AG04449 (cell line): ENCODE results near the gene RPS16.

Experiments used
- CTCF ChIA-PET: fragments of 350-600 bp; formaldehyde crosslinking; extraction: SDS; loops from one replicate; lab custom pipeline; 2021; ENCODE audit warnings: antibody characterized with exemption; lab: Yijun Ruan, JAX
- POLR2A ChIA-PET: fragments of 400-600, 350-600 bp; formaldehyde crosslinking; extraction: SDS; loops from one replicate; lab custom pipeline; 2020; ENCODE audit warnings: antibody characterized with exemption, inconsistent platforms; lab: Yijun Ruan, JAX
- DNase-seq: peaks from one replicate; pipeline ENCODE4 v3.0.0-alpha.2; 2010; ENCODE audit warnings: low read depth, low spot score
- H3K4me3 ChIP-seq: 2 replicates; pipeline ENCODE4 v1.5.1; 2011; ENCODE audit warnings: low read depth, mild to moderate bottlenecking, control low read depth, low read length
- TF ChIP-seq, protein P1 (sequence below): IDR thresholded peaks from one replicate; pipeline ENCODE4 v1.5.1; 2011; ENCODE audit warnings: mild to moderate bottlenecking, moderate library complexity, low read length, control low read depth, inconsistent platforms; ENCODE audit not compliant: insufficient read depth; ENCODE audit errors: missing control alignments

RPS16 gene

DNA sequence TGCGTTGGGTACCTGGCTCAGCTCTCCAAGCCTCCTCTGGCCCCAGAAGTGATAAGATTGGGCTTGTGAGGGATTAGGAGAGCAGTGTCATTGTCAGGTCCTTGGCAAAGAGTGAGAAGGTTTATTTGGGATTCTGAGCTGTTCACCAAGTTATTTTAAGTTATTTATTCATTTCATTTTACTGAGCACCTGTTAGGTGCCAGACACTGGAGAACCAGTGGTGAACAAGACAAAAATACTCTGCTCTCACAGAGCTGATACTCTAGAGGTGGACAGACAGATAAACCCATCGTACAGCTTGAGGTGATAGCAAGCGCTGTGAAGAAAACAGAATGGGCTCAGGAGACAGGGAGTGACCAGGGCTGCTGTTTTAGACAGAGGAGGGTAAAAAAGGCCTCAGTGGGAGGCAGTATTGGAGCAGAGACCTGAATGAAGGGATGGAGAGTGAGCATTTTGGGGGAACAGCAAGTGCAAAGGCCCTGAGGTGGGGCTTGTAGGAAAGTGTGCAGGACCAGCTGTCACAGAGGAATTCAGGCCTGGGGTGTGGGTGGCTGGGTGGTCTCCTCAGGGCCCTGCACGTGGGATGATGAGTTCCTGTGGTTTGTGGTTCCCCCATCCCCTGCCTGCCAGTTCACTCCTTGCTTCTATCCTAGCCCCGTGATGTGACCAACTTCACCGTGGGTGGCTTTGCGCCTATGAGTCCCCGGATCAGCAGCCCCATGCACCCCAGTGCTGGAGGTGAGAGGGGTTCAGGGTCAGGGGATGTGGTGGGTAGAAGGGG, 36.2 kb upstream of the RPS16 start:
- DNase-seq: no peak
- ChIA-PET POLR2A (no interaction called here), CTCF (interaction anchor here (0.5 to 1.4 kb wide), 5 partner anchors 10 to 71 kb away, joined by 3 to 5 read pairs (median 4); partner anchors contain the start of gene EID2B)
- TF ChIP-seq, protein P1, sequence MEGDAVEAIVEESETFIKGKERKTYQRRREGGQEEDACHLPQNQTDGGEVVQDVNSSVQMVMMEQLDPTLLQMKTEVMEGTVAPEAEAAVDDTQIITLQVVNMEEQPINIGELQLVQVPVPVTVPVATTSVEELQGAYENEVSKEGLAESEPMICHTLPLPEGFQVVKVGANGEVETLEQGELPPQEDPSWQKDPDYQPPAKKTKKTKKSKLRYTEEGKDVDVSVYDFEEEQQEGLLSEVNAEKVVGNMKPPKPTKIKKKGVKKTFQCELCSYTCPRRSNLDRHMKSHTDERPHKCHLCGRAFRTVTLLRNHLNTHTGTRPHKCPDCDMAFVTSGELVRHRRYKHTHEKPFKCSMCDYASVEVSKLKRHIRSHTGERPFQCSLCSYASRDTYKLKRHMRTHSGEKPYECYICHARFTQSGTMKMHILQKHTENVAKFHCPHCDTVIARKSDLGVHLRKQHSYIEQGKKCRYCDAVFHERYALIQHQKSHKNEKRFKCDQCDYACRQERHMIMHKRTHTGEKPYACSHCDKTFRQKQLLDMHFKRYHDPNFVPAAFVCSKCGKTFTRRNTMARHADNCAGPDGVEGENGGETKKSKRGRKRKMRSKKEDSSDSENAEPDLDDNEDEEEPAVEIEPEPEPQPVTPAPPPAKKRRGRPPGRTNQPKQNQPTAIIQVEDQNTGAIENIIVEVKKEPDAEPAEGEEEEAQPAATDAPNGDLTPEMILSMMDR: no peak
- no peak overlapping the region for H3K4me3 ChIP-seq

DNA sequence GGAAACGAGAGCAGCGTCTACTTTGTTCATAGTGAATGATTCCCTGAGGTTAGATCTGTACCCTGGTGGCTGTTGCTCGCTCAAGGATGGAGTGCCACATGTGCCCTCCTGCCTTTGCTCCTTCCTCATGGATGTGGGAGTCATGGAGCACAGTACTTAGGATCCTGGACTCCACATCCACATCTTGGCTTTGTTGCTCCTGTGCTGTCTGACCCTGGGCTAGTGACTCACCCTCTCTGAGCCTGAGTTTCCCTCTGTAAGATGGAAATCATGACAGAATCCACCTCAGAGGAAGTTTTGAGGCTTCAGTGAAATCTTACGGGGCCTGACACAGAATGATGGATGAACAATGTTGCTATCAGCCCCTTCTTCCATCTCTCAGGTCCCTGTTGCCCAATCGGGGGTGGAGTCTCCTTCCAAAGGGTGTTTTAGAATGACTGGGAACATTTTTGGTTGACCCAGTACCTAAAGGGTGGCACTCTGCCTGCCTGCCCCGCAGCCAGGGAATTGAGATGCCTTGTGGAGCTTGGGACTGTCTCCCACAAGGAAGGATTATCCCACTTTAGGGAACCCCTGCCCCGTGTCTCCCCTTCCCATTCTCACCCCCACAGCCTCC, 35.1 kb upstream of the RPS16 start:
- ChIA-PET CTCF (interaction anchor here (0.9 to 1.4 kb wide), 3 partner anchors 32 to 65 kb away, joined by 3 to 5 read pairs (median 4); partner anchors contain the start of gene EID2B), POLR2A (interaction anchor here (0.5 kb wide), 1 partner anchor 17 kb away, joined by 4 read pairs; no protein-coding TSS in a partner anchor)
- H3K4me3 ChIP-seq: no peak overlapping the region
- TF ChIP-seq, protein P1: no peak
- no peak for DNase-seq

DNA sequence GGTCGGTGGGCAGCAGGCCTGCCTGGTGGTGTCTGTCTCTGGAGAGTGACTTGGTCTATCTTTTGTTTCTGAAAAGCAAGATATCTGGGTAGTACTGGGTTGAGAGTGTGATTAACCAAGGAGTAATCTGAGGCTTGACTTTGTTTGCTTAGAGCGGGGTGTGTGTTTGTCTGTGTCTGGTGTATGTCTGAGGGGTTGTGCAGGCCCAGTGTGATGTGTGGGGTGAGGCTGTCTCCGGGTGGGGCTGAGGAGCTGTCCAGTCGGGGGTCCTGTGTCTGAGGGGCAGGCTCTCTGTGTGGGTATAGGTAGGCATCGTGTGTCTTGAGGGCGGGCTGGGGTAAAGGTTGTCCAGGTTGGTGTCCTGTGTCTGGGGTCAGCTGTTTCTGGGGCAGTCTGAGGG, 33.8 kb upstream of the RPS16 start:
- TF ChIP-seq, protein P1: no peak
- DNase-seq: no peak
- CTCF ChIA-PET: interaction anchor here (1.2 to 2.8 kb wide), 3 partner anchors 8 to 72 kb away, joined by 3 to 11 read pairs (median 6); partner anchors contain the start of gene EID2B
- no peak overlapping the region for H3K4me3 ChIP-seq
- POLR2A ChIA-PET: interaction anchor here (0.9 kb wide), 1 partner anchor 34 kb away, joined by 3 read pairs; the partner anchor contains the start of gene RPS16

DNA sequence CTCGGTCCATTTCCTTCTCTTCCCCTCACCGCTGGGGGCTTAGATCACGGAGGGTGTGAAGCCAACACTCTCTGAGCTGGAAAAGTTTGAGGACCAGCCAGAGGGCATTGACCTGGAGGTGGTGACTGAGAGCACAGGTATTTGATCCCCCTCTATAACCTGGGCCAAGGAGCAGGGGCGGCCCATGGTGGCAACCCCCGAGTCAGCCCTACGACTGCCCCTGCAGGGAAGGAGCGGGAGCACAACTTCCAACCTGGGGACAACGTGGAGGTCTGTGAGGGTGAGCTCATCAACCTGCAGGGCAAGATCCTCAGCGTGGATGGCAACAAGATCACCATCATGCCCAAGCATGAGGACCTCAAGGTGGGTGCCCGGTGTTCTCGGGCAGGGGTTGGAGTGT, 33.3 kb upstream of the RPS16 start:
- POLR2A ChIA-PET: interaction anchor here (0.9 kb wide), 1 partner anchor 33 kb away, joined by 3 read pairs; the partner anchor contains the start of gene RPS16
- DNase-seq: no peak
- no peak overlapping the region for H3K4me3 ChIP-seq
- CTCF ChIA-PET: interaction anchor here (1.2 to 2.8 kb wide), 3 partner anchors 9 to 71 kb away, joined by 3 to 11 read pairs (median 6); partner anchors contain the start of gene EID2B
- TF ChIP-seq, protein P1: no peak

DNA sequence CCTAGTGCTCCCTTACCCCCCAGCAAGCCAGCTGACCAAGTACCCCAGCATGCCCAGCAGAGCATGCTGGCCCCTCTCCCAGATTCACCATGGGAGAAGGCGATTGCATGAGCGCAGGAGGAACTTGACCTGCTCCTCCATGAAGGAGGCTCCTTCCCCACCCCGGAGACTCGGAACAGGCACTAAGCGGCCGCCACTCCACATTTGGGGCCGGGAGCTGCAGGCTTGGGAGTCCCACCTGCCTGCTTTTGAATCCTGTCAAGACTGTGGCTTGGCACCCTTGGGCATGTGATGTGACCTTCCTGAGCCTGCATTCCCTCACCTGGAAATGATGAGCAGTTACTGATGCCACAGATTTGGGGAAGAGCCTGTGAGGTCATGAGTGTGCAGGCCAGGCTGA, 32.2 kb upstream of the RPS16 start:
- TF ChIP-seq, protein P1: no peak
- CTCF ChIA-PET: interaction anchor here (0.8 to 2.8 kb wide), 2 partner anchors 11 to 66 kb away, joined by 3 to 11 read pairs; partner anchors contain the start of gene EID2B
- POLR2A ChIA-PET: no interaction called here
- H3K4me3 ChIP-seq: no peak overlapping the region
- DNase-seq: no peak
